Measurements from ENCODE around the gene SLC4A1.

GRCh38 chr17:44199553-44200477 lies 68.1 kb downstream of the SLC4A1 start, which contains the start of gene ATXN7L3:
- TF ChIP-seq POLR2A (IDR thresholded peaks at IDR 0.05) (no peak), CTCF (IDR thresholded peaks at IDR 0.05) (no peak)

Data from testis (tissue), 2 donors.